MM.1S (cell line): ENCODE measurements around the gene DCAF8L2.

Experiments
- DNase-seq: peaks from one replicate; pipeline ENCODE4 v3.0.0-alpha.2; 2015
- H2AFZ ChIP-seq: fragments of 300-600 bp; sonication (generic); 2 replicates; pipeline ENCODE4 v1.6.0; 2016; ENCODE audit warnings: antibody characterized with exemption, low read length
- H3F3A ChIP-seq: fragments of 300-600 bp; sonication (generic); 2 replicates; pipeline ENCODE4 v1.6.1; 2016; ENCODE audit warnings: mild to moderate bottlenecking, antibody characterized with exemption, low read length, moderate library complexity, mixed read lengths; ENCODE audit not compliant: insufficient read depth
- H3K27ac ChIP-seq: fragments of 300-600 bp; sonication (generic); 2 replicates; pipeline ENCODE4 v1.5.1; 2016; ENCODE audit warnings: mild to moderate bottlenecking, low read length
- H3K27me3 ChIP-seq: fragments of 300-600 bp; sonication (generic); replicated peaks from 2 replicates; pipeline ENCODE4 v1.6.0; 2016; ENCODE audit warnings: low read length; ENCODE audit not compliant: insufficient read depth
- H3K36me3 ChIP-seq: fragments of 300-600 bp; sonication (generic); replicated peaks from 2 replicates; pipeline ENCODE4 v1.6.1; 2016; ENCODE audit warnings: mild to moderate bottlenecking, low read length, mixed read lengths; ENCODE audit not compliant: insufficient read depth
- H3K4me1 ChIP-seq: fragments of 300-600 bp; sonication (generic); 2 replicates; pipeline ENCODE4 v1.6.1; 2016; ENCODE audit warnings: low read length, mixed read lengths
- H3K4me2 ChIP-seq: fragments of 300-600 bp; sonication (generic); 2 replicates; pipeline ENCODE4 v1.6.0; 2016; ENCODE audit warnings: low read depth, low read length
- H3K4me3 ChIP-seq: fragments of 300-600 bp; sonication (generic); 2 replicates; pipeline ENCODE4 v1.5.1; 2016; ENCODE audit warnings: low read length, mixed read lengths
- H3K79me2 ChIP-seq: fragments of 300-600 bp; sonication (generic); 2 replicates; pipeline ENCODE4 v1.6.1; 2016; ENCODE audit warnings: mixed run types, low read length, mixed read lengths
- H3K9ac ChIP-seq: fragments of 300-600 bp; sonication (generic); 2 replicates; pipeline ENCODE4 v1.6.1; 2016; ENCODE audit warnings: low read length, mixed read lengths
- H3K9me2 ChIP-seq: fragments of 300-600 bp; sonication (generic); replicated peaks from 2 replicates; pipeline ENCODE4 v1.6.1; 2016; ENCODE audit warnings: mild to moderate bottlenecking, low read length, mixed read lengths; ENCODE audit not compliant: insufficient read depth
- H3K9me3 ChIP-seq: fragments of 300-600 bp; sonication (generic); replicated peaks from 2 replicates; pipeline ENCODE4 v1.6.1; 2016; ENCODE audit warnings: mild to moderate bottlenecking, low read length, mixed read lengths; ENCODE audit not compliant: insufficient read depth
- H4K20me1 ChIP-seq: fragments of 300-600 bp; sonication (generic); 2 replicates; pipeline ENCODE4 v1.6.1; 2016; ENCODE audit warnings: mild to moderate bottlenecking, low read length, moderate library complexity, mixed read lengths; ENCODE audit not compliant: insufficient read depth
- CTCF ChIP-seq: fragments of 300-600 bp; sonication (generic); IDR thresholded peaks from 2 replicates; pipeline ENCODE4 v1.5.1; 2016; ENCODE audit warnings: antibody characterized with exemption, low read length, mixed read lengths
- EZH2 ChIP-seq: fragments of 300-600 bp; sonication (generic); optimal IDR thresholded peaks from 2 replicates; pipeline ENCODE3; 2017; ENCODE audit warnings: low read depth, mild to moderate bottlenecking, antibody characterized with exemption, low read length, mixed read lengths
- EZH2phosphoT487 ChIP-seq: fragments of 300-600 bp; sonication (generic); IDR thresholded peaks from 2 replicates; pipeline ENCODE4 v1.6.1; 2018; ENCODE audit warnings: antibody characterized with exemption, low read length

Gene DCAF8L2

GRCh38 chrX:27622883-27623282, 32.7 kb downstream of the DCAF8L2 start:
- Histone ChIP-seq H3K4me1 (no peaks in the 10 kb centered on the region), H3F3A (no peaks in the 10 kb centered on the region), H3K4me2 (no peak overlapping the region), H3K27ac (no peak overlapping the region), H3K9me2 (no peaks in the 10 kb centered on the region), H3K36me3 (no peaks in the 10 kb centered on the region), H3K79me2 (no peaks in the 10 kb centered on the region), H3K9me3 (no peaks in the 10 kb centered on the region), H3K27me3 (no peaks in the 10 kb centered on the region), H2AFZ (no peak overlapping the region), H3K4me3 (no peak overlapping the region), H3K9ac (no peak overlapping the region), H4K20me1 (no peaks in the 10 kb centered on the region)
- TF ChIP-seq EZH2phosphoT487: no peak
- TF ChIP-seq CTCF: no peak
- no peak for TF ChIP-seq EZH2
- no peak for DNase-seq

GRCh38 chrX:27626066-27626465, 35.9 kb downstream of the DCAF8L2 start:
- H3K9me3 ChIP-seq: no peaks in the 10 kb centered on the region
- no peaks in the 10 kb centered on the region for H3K79me2 ChIP-seq
- no peak overlapping the region for H3K9ac ChIP-seq
- no peak overlapping the region for H3K4me2 ChIP-seq
- DNase-seq: no peak
- H3K27me3 ChIP-seq: no peaks in the 10 kb centered on the region
- no peaks in the 10 kb centered on the region for H4K20me1 ChIP-seq
- H3K4me1 ChIP-seq: no peaks in the 10 kb centered on the region
- H3K4me3 ChIP-seq: no peak overlapping the region
- H3K27ac ChIP-seq: no peak overlapping the region
- no peaks in the 10 kb centered on the region for H3K36me3 ChIP-seq
- H3K9me2 ChIP-seq: no peaks in the 10 kb centered on the region
- no peak overlapping the region for H2AFZ ChIP-seq
- no peaks in the 10 kb centered on the region for H3F3A ChIP-seq
- TF ChIP-seq EZH2 (no peak), EZH2phosphoT487 (no peak), CTCF (no peak)

GRCh38 chrX:27633328-27633727, 43.2 kb downstream of the DCAF8L2 start:
- Histone ChIP-seq H3K4me1 (no peaks in the 10 kb centered on the region), H4K20me1 (no peaks in the 10 kb centered on the region), H3K9me2 (no peaks in the 10 kb centered on the region), H3K79me2 (no peaks in the 10 kb centered on the region), H3K4me2 (no peak overlapping the region), H3K27ac (no peak overlapping the region), H3K27me3 (no peaks in the 10 kb centered on the region), H3F3A (no peaks in the 10 kb centered on the region), H3K36me3 (no peaks in the 10 kb centered on the region), H3K9ac (no peak overlapping the region), H3K9me3 (no peaks in the 10 kb centered on the region), H2AFZ (no peak overlapping the region), H3K4me3 (no peak overlapping the region)
- no peak for DNase-seq
- no peak for TF ChIP-seq EZH2
- no peak for TF ChIP-seq EZH2phosphoT487
- no peak for TF ChIP-seq CTCF
